H1 (cell line): Measurements from ENCODE around the gene FOXS1. TPM values are rescaled to one million over a fixed set of nuclear protein-coding genes. Genes with fewer than 3 reads are reported as not detected.

Experiments
- CTCF ChIA-PET: fragments of 300-600 bp; sonication (Branson Sonifier 250); formaldehyde crosslinking; loops from one replicate; lab custom pipeline; 2021; ENCODE audit not compliant: partially characterized antibody; lab: Charles Lee
- POLR2A ChIA-PET: fragments of 300-600 bp; sonication (Branson Sonifier 250); formaldehyde crosslinking; loops from one replicate; lab custom pipeline; 2021; ENCODE audit warnings: inconsistent platforms; ENCODE audit not compliant: partially characterized antibody; lab: Charles Lee
- DNase-seq, 2 experiments: peaks; one replicate each; pipeline versions ENCODE4 v3.0.0 to v3.0.0-alpha.2; 2010 to 2022; ENCODE audit warnings: low spot score in 2 of 2, low read depth in 1 of 2, mixed read lengths in 1 of 2
- FAIRE-seq: peaks from 2 replicates; lab custom pipeline; 2011; peaks lifted over from hg19 to GRCh38; lab: Jason Lieb, UNC
- H2AFZ ChIP-seq: 2 replicates; pipeline ENCODE4 v1.8.1; 2012; ENCODE audit warnings: low read length, inconsistent platforms
- H2AK5ac ChIP-seq: 2 replicates; pipeline ENCODE4 v1.6.1; 2013; ENCODE audit warnings: low read depth, low read length
- H2BK120ac ChIP-seq: replicated peaks from 2 replicates; pipeline ENCODE3; 2013; ENCODE audit warnings: low read depth, low read length, inconsistent platforms
- H2BK12ac ChIP-seq: 2 replicates; pipeline ENCODE4 v1.6.1; 2013; ENCODE audit warnings: low read depth, low read length
- H2BK15ac ChIP-seq: 2 replicates; pipeline ENCODE4 v1.6.1; 2013; ENCODE audit warnings: low read length
- H2BK20ac ChIP-seq: 2 replicates; pipeline ENCODE4 v1.6.1; 2013; ENCODE audit warnings: low read length
- H2BK5ac ChIP-seq: 2 replicates; pipeline ENCODE4 v1.6.1; 2013; ENCODE audit warnings: low read depth, low read length
- H3K14ac ChIP-seq: 2 replicates; pipeline ENCODE4 v1.6.1; 2013; ENCODE audit warnings: inconsistent platforms; ENCODE audit not compliant: insufficient read length
- H3K18ac ChIP-seq: 2 replicates; pipeline ENCODE4 v1.6.1; 2013; ENCODE audit warnings: low read length; ENCODE audit errors: extremely low read depth
- H3K23ac ChIP-seq: 2 replicates; pipeline ENCODE4 v1.6.1; 2013; ENCODE audit warnings: inconsistent platforms; ENCODE audit not compliant: insufficient read length
- H3K23me2 ChIP-seq: 2 replicates; pipeline ENCODE4 v1.6.1; 2013; ENCODE audit warnings: low read depth, low read length
- H3K27ac ChIP-seq: 2 replicates; pipeline ENCODE4 v1.6.1; 2011; ENCODE audit warnings: low read depth, low read length, inconsistent platforms
- H3K27me3 ChIP-seq, 4 experiments: replicated peaks in 1 of 4; 1 replicate in 1 of 4; 2 replicates in 3 of 4; pipeline versions ENCODE4 v1.6.1 to v1.8.1; 2011 to 2013; ENCODE audit warnings: low read length in 3 of 4, mild to moderate bottlenecking in 3 of 4, inconsistent platforms in 2 of 4, mixed read lengths in 2 of 4, moderate library complexity in 1 of 4; ENCODE audit not compliant: control insufficient read depth in 3 of 4, insufficient read depth in 3 of 4; ENCODE audit errors: extremely low read depth in 1 of 4
- H3K36me3 ChIP-seq, 4 experiments: 2 replicates each; pipeline versions ENCODE4 v1.6.1 to v1.8.1; 2011 to 2013; ENCODE audit warnings: mild to moderate bottlenecking in 4 of 4, low read length in 3 of 4, moderate library complexity in 2 of 4, control low read depth in 1 of 4, inconsistent platforms in 1 of 4; ENCODE audit not compliant: insufficient read depth in 4 of 4, control insufficient read depth in 2 of 4
- H3K4ac ChIP-seq: replicated peaks from 2 replicates; pipeline ENCODE3; 2013; ENCODE audit warnings: low read length, low read depth, mixed read lengths, inconsistent platforms; ENCODE audit not compliant: insufficient read length
- H3K4me1 ChIP-seq, 4 experiments: replicated peaks in 1 of 4; 1 replicate in 1 of 4; 2 replicates in 3 of 4; pipeline versions ENCODE4 v1.6.1 to v1.8.1; 2011 to 2013; ENCODE audit warnings: low read length in 3 of 4, inconsistent platforms in 2 of 4, mixed read lengths in 1 of 4; ENCODE audit not compliant: insufficient read depth in 4 of 4, control insufficient read depth in 3 of 4
- H3K4me2 ChIP-seq, 2 experiments: 2 replicates each; pipeline versions ENCODE4 v1.6.1 to v1.8.1; 2011 to 2013; ENCODE audit warnings: low read depth in 2 of 2, low read length in 2 of 2, control low read depth in 1 of 2, inconsistent platforms in 1 of 2, mild to moderate bottlenecking in 1 of 2; ENCODE audit not compliant: insufficient read depth in 1 of 2
- H3K4me3 ChIP-seq, 4 experiments: fragments of 200-600, 300-600 bp in 1 of 4; sonication (generic), shearing (Covaris generic), sonication (Bioruptor Twin) in 1 of 4; 2 replicates each; pipeline versions ENCODE4 v1.5.1 to v1.8.1; 2011 to 2016; ENCODE audit warnings: low read length in 4 of 4, low read depth in 3 of 4, control low read depth in 2 of 4, inconsistent platforms in 2 of 4, mild to moderate bottlenecking in 2 of 4, mixed read lengths in 1 of 4, moderate library complexity in 1 of 4; ENCODE audit not compliant: insufficient read depth in 2 of 4; ENCODE audit errors: extremely low read depth in 1 of 4
- H3K56ac ChIP-seq: replicated peaks from 2 replicates; pipeline ENCODE3; 2013; ENCODE audit warnings: low read depth, mild to moderate bottlenecking, mixed read lengths, low read length, inconsistent platforms; ENCODE audit not compliant: insufficient read length
- H3K79me1 ChIP-seq: 2 replicates; pipeline ENCODE4 v1.6.1; 2013; ENCODE audit warnings: low read depth, low read length, control low read depth
- H3K79me2 ChIP-seq, 2 experiments: 2 replicates each; pipeline versions ENCODE4 v1.6.1 to v1.8.1; 2012 to 2013; ENCODE audit warnings: low read length in 2 of 2, mild to moderate bottlenecking in 2 of 2, inconsistent platforms in 1 of 2; ENCODE audit not compliant: insufficient read depth in 2 of 2, control insufficient read depth in 1 of 2
- H3K9ac ChIP-seq, 4 experiments: replicated peaks in 1 of 4; 1 replicate in 1 of 4; 2 replicates in 3 of 4; pipeline versions ENCODE4 v1.6.1 to v1.8.1; 2011 to 2013; ENCODE audit warnings: low read depth in 3 of 4, low read length in 3 of 4, control low read depth in 2 of 4, mild to moderate bottlenecking in 2 of 4, moderate library complexity in 2 of 4, inconsistent platforms in 1 of 4; ENCODE audit errors: extremely low read depth in 1 of 4
- H3K9me3 ChIP-seq, 2 experiments: 2 replicates each; pipeline versions ENCODE4 v1.6.1 to v1.8.1; 2012 to 2013; ENCODE audit warnings: mild to moderate bottlenecking in 2 of 2, moderate library complexity in 2 of 2, control low read depth in 1 of 2, inconsistent platforms in 1 of 2, low read depth in 1 of 2, low read length in 1 of 2, mixed read lengths in 1 of 2; ENCODE audit not compliant: insufficient read depth in 2 of 2
- H4K20me1 ChIP-seq, 2 experiments: replicated peaks in 1 of 2; 2 replicates each; pipeline versions ENCODE3 to v1.8.1; 2011 to 2013; ENCODE audit warnings: inconsistent platforms in 2 of 2, low read length in 2 of 2, mild to moderate bottlenecking in 1 of 2; ENCODE audit not compliant: insufficient read depth in 2 of 2, control insufficient read depth in 1 of 2
- H4K5ac ChIP-seq: 2 replicates; pipeline ENCODE4 v1.6.1; 2013; ENCODE audit warnings: low read length, low read depth, mixed read lengths, inconsistent platforms; ENCODE audit not compliant: insufficient read length
- H4K8ac ChIP-seq: 2 replicates; pipeline ENCODE4 v1.8.0; 2013; ENCODE audit warnings: mild to moderate bottlenecking, moderate library complexity, low read length, inconsistent platforms; ENCODE audit not compliant: insufficient read depth; ENCODE audit errors: extremely low read depth
- H4K91ac ChIP-seq: replicated peaks from 2 replicates; pipeline ENCODE3; 2013; ENCODE audit warnings: low read length, mixed read lengths, inconsistent platforms; ENCODE audit not compliant: insufficient read length
- BRCA1 ChIP-seq: IDR thresholded peaks from 2 replicates; pipeline ENCODE4 v1.6.1; 2012; ENCODE audit warnings: low read depth, low read length, improper control_type of control experiment
- CHD2 ChIP-seq: IDR thresholded peaks from 2 replicates; pipeline ENCODE4 v1.6.1; 2012; ENCODE audit warnings: low read length, improper control_type of control experiment
- EP300 ChIP-seq, 2 experiments: IDR thresholded peaks; 1 replicate in 1 of 2; 2 replicates in 1 of 2; pipeline ENCODE4 v1.6.1; 2011 to 2012; ENCODE audit warnings: low read depth in 2 of 2, low read length in 2 of 2, mild to moderate bottlenecking in 2 of 2, borderline replicate concordance in 1 of 2, inconsistent platforms in 1 of 2, moderate library complexity in 1 of 2
- POLR2AphosphoS5 ChIP-seq: IDR thresholded peaks from 2 replicates; pipeline ENCODE4 v1.6.1; 2011; ENCODE audit warnings: low read depth, low read length
- TCF12 ChIP-seq: IDR thresholded peaks from 2 replicates; pipeline ENCODE4 v1.6.1; 2011; ENCODE audit warnings: low read depth, mild to moderate bottlenecking, low read length
- polyA plus RNA-seq, 7 experiments: library from polyadenylated mRNA; depleted of rRNA in 3 of 7; stranded (reverse) in 5 of 7; unstranded in 2 of 7; fragments of >200 nt in 5 of 7; fragments of 200-250 nt in 2 of 7; gene quantifications; 1 replicate in 5 of 7; 2 replicates in 1 of 7; 4 replicates in 1 of 7; pipeline versions ENCODE4 v1.2.1 to v1.2.3, GENCODE V29; 2011 to 2013; ENCODE audit warnings: missing spikeins in 2 of 7, mixed read lengths in 2 of 7
- total RNA-seq: library from RNA; stranded (reverse); fragmentation: NEBNext Ultra II Directional; extraction: Animal tissue kit (Norgen Biotek cat#: 25700); gene quantifications from 2 replicates; pipeline ENCODE4 v1.2.1, GENCODE V29; 2021

Gene FOXS1
- total and polyA plus RNA-seq, 2 of the 8 experiments (the other 6 are each of a cell fraction or from before 2014, with no cell fraction given) = 0.45 TPM; not detected in 1

- Histone ChIP-seq H3K79me1 (no peaks in the 10 kb centered on the region), H3K18ac (no peak overlapping the region)
- TF ChIP-seq EP300 (IDR thresholded peaks at IDR 0.05; ENCODE audit: borderline replicate concordance in 1 of 2, low read depth in 2 of 2, low read length in 2 of 2) = no peak
- no peak for TF ChIP-seq CHD2
- TF ChIP-seq BRCA1 = no peak
- no peak for TF ChIP-seq POLR2AphosphoS5
- TF ChIP-seq TCF12 = no peak
- TF ChIP-seq, all 59 proteins: peak for 0
- no peak overlapping the region for H3K23ac ChIP-seq
- peaks cover 7% of the 10 kb centered on the region; the same call in 1 of the 2 replicates for H3K23me2 ChIP-seq
- no peak overlapping the region for H2BK12ac ChIP-seq
- CTCF ChIA-PET = interaction anchor here (0.6 to 4.2 kb wide), 2 partner anchors 74 to 163 kb away, joined by 3 to 18 read pairs; partner anchors contain the start of gene PDRG1
- no peaks in the 10 kb centered on the region for H3K79me2 ChIP-seq
- H3K4me1 ChIP-seq = peaks cover 0 to 3% (median 0%) of the 10 kb centered on the region in 4 experiments; a peak in 1 of 7 replicates
- DNase-seq = no peak
- H2BK120ac ChIP-seq = no peak overlapping the region
- H2BK15ac ChIP-seq = no peak overlapping the region
- H3K36me3 ChIP-seq = no peaks in the 10 kb centered on the region
- no peak overlapping the region for H2AFZ ChIP-seq
- FAIRE-seq = no peak
- no peaks in the 10 kb centered on the region for H4K20me1 ChIP-seq
- no peak overlapping the region for H4K8ac ChIP-seq
- POLR2A ChIA-PET = no interaction called here
- no peak overlapping the region for H3K27ac ChIP-seq
- peaks cover 0 to 3% (median 0%) of the 10 kb centered on the region in 4 experiments; a peak in 3 of 7 replicates for H3K27me3 ChIP-seq
- no peak overlapping the region for H4K5ac ChIP-seq
- no peak overlapping the region for H3K4me3 ChIP-seq
- no peak overlapping the region for H2AK5ac ChIP-seq
- no peaks in the 10 kb centered on the region for H3K9me3 ChIP-seq
- H3K56ac ChIP-seq = no peak overlapping the region
- no peak overlapping the region for H3K4ac ChIP-seq
- H2BK20ac ChIP-seq = no peak overlapping the region
- H2BK5ac ChIP-seq = no peak overlapping the region
- no peak overlapping the region for H4K91ac ChIP-seq
- no peak overlapping the region for H3K9ac ChIP-seq
- no peak overlapping the region for H3K4me2 ChIP-seq
- H3K14ac ChIP-seq = no peak overlapping the region
Measured at GRCh38 chr20:31877684-31878083, 32.3 kb upstream of the FOXS1 start.
